K562 (cell line): ENCODE results near the gene DEDD. TPM values are rescaled to one million over a fixed set of nuclear protein-coding genes. Genes with fewer than 3 reads are reported as not detected.

Source experiments
- ATAC-seq: fragments of 200-7000 bp; cut with Tn5 transposase; 3 replicates; pipeline ENCODE4 v1.9.1; 2020; ENCODE audit warnings: moderate library complexity
- BruUV-seq: library from RNA; stranded (reverse); fragments of 400-500 nt; replicated peaks from 2 replicates; lab custom pipeline; 2021; lab: Mats Ljungman, UMichigan
- CTCF ChIA-PET: fragments of 300-600 bp; formaldehyde crosslinking; extraction: SDS; loops from one replicate; lab custom pipeline; 2021; ENCODE audit warnings: low intra/inter-chr PET ratio; lab: Yijun Ruan, JAX
- POLR2A ChIA-PET: fragments of 300-600, 350-650 bp; sonication (Branson Sonifier 250); formaldehyde crosslinking; extraction: SDS; loops from one replicate; lab custom pipeline; 2021; ENCODE audit warnings: antibody characterized with exemption, inconsistent platforms; lab: Yijun Ruan, JAX
- DNase-seq, 4 experiments: peaks; one replicate each; pipeline versions ENCODE4 v3.0.0 to v3.0.0-alpha.2; 2011 to 2018; ENCODE audit warnings: low spot score in 3 of 4, mixed read lengths in 3 of 4; ENCODE audit errors: extremely low read depth in 1 of 4
- FAIRE-seq: peaks from 2 replicates; lab custom pipeline; 2011; peaks lifted over from hg19 to GRCh38; lab: Jason Lieb, UNC
- H2AFZ ChIP-seq: 2 replicates; pipeline ENCODE4 v1.6.0; 2011; ENCODE audit warnings: low read depth, low read length, control low read depth, inconsistent platforms
- H3K27ac ChIP-seq: fragments of 200-600 bp; 3 replicates; pipeline ENCODE4 v1.8.0; 2011; ENCODE audit warnings: low read depth, mild to moderate bottlenecking, control low read depth, inconsistent platforms, low read length, moderate library complexity, mixed read lengths; ENCODE audit errors: extremely low read depth
- H3K27me3 ChIP-seq, 2 experiments: fragments of 300-600 bp in 1 of 2; 2 replicates in 1 of 2; 3 replicates in 1 of 2; pipeline versions ENCODE4 v1.6.0 to v1.8.0; 2011; ENCODE audit warnings: inconsistent platforms in 2 of 2, low read length in 2 of 2, mild to moderate bottlenecking in 1 of 2, mixed read lengths in 1 of 2, moderate library complexity in 1 of 2; ENCODE audit not compliant: control insufficient read depth in 2 of 2, insufficient read depth in 2 of 2
- H3K36me3 ChIP-seq: fragments of 300-600 bp; 3 replicates; pipeline ENCODE4 v1.8.0; 2011; ENCODE audit warnings: mild to moderate bottlenecking, low read length, inconsistent platforms; ENCODE audit not compliant: control insufficient read depth, insufficient read depth
- H3K4me1 ChIP-seq, 2 experiments: fragments of 200-600 bp in 1 of 2; replicated peaks in 1 of 2; 2 replicates in 1 of 2; 3 replicates in 1 of 2; pipeline versions ENCODE4 v1.5.1 to v1.8.0; 2011; ENCODE audit warnings: inconsistent platforms in 2 of 2, low read length in 2 of 2, mild to moderate bottlenecking in 1 of 2, mixed read lengths in 1 of 2, moderate library complexity in 1 of 2; ENCODE audit not compliant: control insufficient read depth in 2 of 2, insufficient read depth in 2 of 2
- H3K4me2 ChIP-seq: 2 replicates; pipeline ENCODE4 v1.6.1; 2011; ENCODE audit warnings: low read length, control low read depth, inconsistent platforms, mixed read lengths; ENCODE audit not compliant: insufficient read depth
- H3K4me3 ChIP-seq: fragments of 200-600 bp; sonication (generic), shearing (Covaris generic); 2 replicates; pipeline ENCODE4 v1.5.1; 2016; ENCODE audit warnings: control low read depth, inconsistent platforms
- H3K79me2 ChIP-seq: fragments of 200-600 bp; 3 replicates; pipeline ENCODE4 v1.8.0; 2011; ENCODE audit warnings: low read length, inconsistent platforms; ENCODE audit not compliant: control insufficient read depth, insufficient read depth
- H3K9ac ChIP-seq, 2 experiments: 2 replicates each; pipeline versions ENCODE4 v1.6.0 to v1.6.1; 2011; ENCODE audit warnings: low read depth in 2 of 2, low read length in 2 of 2, control low read depth in 1 of 2, inconsistent platforms in 1 of 2, mild to moderate bottlenecking in 1 of 2, mixed read lengths in 1 of 2; ENCODE audit not compliant: insufficient read depth in 1 of 2
- H3K9me1 ChIP-seq: one replicate; pipeline ENCODE4 v1.6.0; 2011; ENCODE audit warnings: inconsistent platforms, mild to moderate bottlenecking, low read length, moderate library complexity; ENCODE audit not compliant: control insufficient read depth, insufficient read depth
- H3K9me3 ChIP-seq: replicated peaks from 2 replicates; pipeline ENCODE4 v1.5.1; 2011; ENCODE audit warnings: low read depth, low read length, inconsistent platforms; ENCODE audit not compliant: control insufficient read depth, insufficient read depth
- H4K20me1 ChIP-seq: replicated peaks from 2 replicates; pipeline ENCODE4 v1.6.1; 2011; ENCODE audit warnings: low read length, inconsistent platforms, mixed read lengths; ENCODE audit not compliant: control insufficient read depth, insufficient read depth
- FOXJ2 ChIP-seq: fragments of 200-800 bp; sonication (Bioruptor generic); IDR thresholded peaks from 2 replicates; pipeline ENCODE4 v1.6.1; 2016; ENCODE audit warnings: missing genetic modification characterization, missing compliant biosample characterization
- POLR2G ChIP-seq: fragments of 200-400 bp; formaldehyde crosslinking; IDR thresholded peaks from 2 replicates; pipeline ENCODE4 v1.6.1; 2017; ENCODE audit warnings: low read depth, mild to moderate bottlenecking, antibody characterized with exemption, low read length, moderate library complexity
- RBFOX2 ChIP-seq: fragments of 200-400 bp; formaldehyde crosslinking; IDR thresholded peaks from 2 replicates; pipeline ENCODE4 v1.6.1; 2017; ENCODE audit warnings: low read depth, mild to moderate bottlenecking, low read length, moderate library complexity
- RBM22 ChIP-seq: fragments of 200-400 bp; formaldehyde crosslinking; IDR thresholded peaks from 2 replicates; pipeline ENCODE4 v1.6.1; 2018; ENCODE audit warnings: low read length, low read depth; ENCODE audit not compliant: poor library complexity, severe bottlenecking
- RFX1 ChIP-seq: fragments of 450-650 bp; IDR thresholded peaks from 2 replicates; pipeline ENCODE4 v1.6.1; 2016; ENCODE audit warnings: mild to moderate bottlenecking, moderate library complexity
- ZBTB7A ChIP-seq: IDR thresholded peaks from 2 replicates; pipeline ENCODE4 v1.6.1; 2011; ENCODE audit warnings: low read depth, mild to moderate bottlenecking, low read length, moderate library complexity, borderline replicate concordance; ENCODE audit not compliant: control insufficient read depth
- ZNF740 ChIP-seq, 3 experiments: fragments of 200-800 bp in 1 of 3; sonication (Bioruptor generic) in 1 of 3; sonication (generic) in 1 of 3; formaldehyde crosslinking in 1 of 3; IDR thresholded peaks; 2 replicates each; pipeline versions ENCODE4 v1.6.1 to v1.8.0; 2016 to 2022; ENCODE audit warnings: mild to moderate bottlenecking in 2 of 3, missing compliant biosample characterization in 2 of 3, missing genetic modification characterization in 2 of 3, missing genetic modification reagents in 1 of 3
- WGBS: fragments of 100-300 bp; shearing (Covaris generic); methylation state at CpG from one replicate; pipeline ENCODE4 v1.1.6; 2016; ENCODE audit warnings: low coverage, mixed read lengths; ENCODE audit not compliant: insufficient coverage; ENCODE audit errors: missing lambda C conversion rate; 5-methylcytosine and 5-hydroxymethylcytosine counted together
- in situ Hi-C: fragments of 300-500 bp; cut with MboI; formaldehyde crosslinking; loops from 4 replicates; pipeline ENCODE4 v1.15.0; 2018; ENCODE audit warnings: inconsistent platforms, mixed read lengths
- intact Hi-C: fragments of 100-400 bp; cut with micrococcal nuclease; formaldehyde crosslinking; loops from 2 replicates; pipeline ENCODE4 v1.14.2; 2022
- polyA plus RNA-seq, 8 experiments: library from polyadenylated mRNA; depleted of rRNA in 4 of 8; stranded (reverse) in 5 of 8; unstranded in 3 of 8; fragments of >200 nt; fragmentation: Nextera tagmentation in 2 of 8; fragmentation: Illumina TruSeq in 1 of 8; extraction: Ambion mirVana in 2 of 8; extraction: Trizol in 1 of 8; gene quantifications; 2 replicates each; pipeline versions ENCODE4 v1.2.1 to v1.2.3, GENCODE V29; 2011 to 2014; ENCODE audit warnings: inconsistent platforms in 1 of 8, missing spikeins in 1 of 8
- total RNA-seq, 7 experiments: library from RNA; depleted of rRNA in 6 of 7; stranded (reverse); fragments of >200 nt in 6 of 7; fragmentation: Illumina TruSeq in 2 of 7; extraction: Trizol in 2 of 7; gene quantifications; 2 replicates each; pipeline versions ENCODE4 v1.2.1 to v1.2.3, GENCODE V29; 2011 to 2021; ENCODE audit warnings: low replicate concordance in 1 of 7
- TF ChIP-seq, protein P1 (sequence below), 3 experiments: fragments of 200-800 bp in 1 of 3; fragments of 250-450 bp in 1 of 3; fragments of 450-650 bp in 1 of 3; sonication (Bioruptor Pico) in 1 of 3; sonication (Bioruptor generic) in 1 of 3; formaldehyde crosslinking in 1 of 3; IDR thresholded peaks; 2 replicates each; pipeline versions ENCODE4 v1.6.1 to v1.8.0; 2016 to 2022; ENCODE audit warnings: mild to moderate bottlenecking in 2 of 3, missing genetic modification characterization in 2 of 3, missing compliant biosample characterization in 1 of 3, moderate library complexity in 1 of 3
- TF ChIP-seq, protein P2 (sequence below): sonication (generic); formaldehyde crosslinking; IDR thresholded peaks from 2 replicates; pipeline ENCODE4 v1.8.0; 2022; ENCODE audit warnings: missing genetic modification reagents, mild to moderate bottlenecking, borderline replicate concordance

DEDD gene
- total and polyA plus RNA-seq, 9 of the 15 experiments (the other 6 are each of a cell fraction or from before 2014, with no cell fraction given) = 11.6 to 41.0 (median 16.8) TPM

- Histone ChIP-seq H3K4me1 (peaks cover 0 to 7% of the 10 kb centered on the region in 2 experiments; a peak in 1 of 5 replicates), H4K20me1 (no peaks in the 10 kb centered on the region), H3K4me3 (no peak within 1 kb of the TSS), H3K4me2 (no peak within 1 kb of the TSS), H3K79me2 (peaks cover 3% of the 10 kb centered on the region; the same call in 1 of the 3 replicates), H3K27ac (no peak within 1 kb of the TSS), H2AFZ (no peak within 1 kb of the TSS), H3K36me3 (peaks cover 43% of the 10 kb centered on the region; the same call in 2 of the 3 replicates), H3K9me1 (no peaks in the 10 kb centered on the region), H3K9ac (no peak within 1 kb of the TSS), H3K27me3 (no peaks in the 10 kb centered on the region), H3K9me3 (peaks cover 1% of the 10 kb centered on the region; the same call in 1 of the 2 replicates)
- POLR2A ChIA-PET = interaction anchor here (0.5 to 1.3 kb wide), 12 partner anchors 9 to 913 kb away, joined by 3 to 6 read pairs (median 3); partner anchors contain the start of genes DEDD and NECTIN4
- ATAC-seq (no peak; the same call in 1 of the 3 replicates), DNase-seq (no peak), FAIRE-seq (no peak)
- BruUV-seq = no TSS peak
- CTCF ChIA-PET = interaction anchor here (0.6 to 1.2 kb wide), 6 partner anchors 12 to 670 kb away, joined by 3 to 9 read pairs (median 4); no protein-coding TSS in a partner anchor
- 97% methylated on average over 45 of the region's 71 CpGs for WGBS
- intact Hi-C loops (loop anchor here (5.0 kb wide), 1 partner anchor 261 kb away; no protein-coding TSS in a partner anchor), in situ Hi-C loops (loop anchor here (10.0 to 25.0 kb wide), 2 partner anchors 104 to 261 kb away; no protein-coding TSS in a partner anchor)
- TF ChIP-seq FOXJ2 (tag) (no peak), ZNF740 (CRISPR knock-in tag; IDR thresholded peaks at IDR 0.05) (0 out of 2 replicates have a peak, but pooled peaks have one; percentile 26), ZNF740 (tag; IDR thresholded peaks at IDR 0.05) (no peak), RBM22 (peak; percentile 88), ZBTB7A (0 out of 2 replicates have a peak, but pooled peaks have one; percentile 8), POLR2G (peak; percentile 76), RFX1 (peak; percentile 35), RBFOX2 (peak; percentile 56)
- TF ChIP-seq, protein P1, sequence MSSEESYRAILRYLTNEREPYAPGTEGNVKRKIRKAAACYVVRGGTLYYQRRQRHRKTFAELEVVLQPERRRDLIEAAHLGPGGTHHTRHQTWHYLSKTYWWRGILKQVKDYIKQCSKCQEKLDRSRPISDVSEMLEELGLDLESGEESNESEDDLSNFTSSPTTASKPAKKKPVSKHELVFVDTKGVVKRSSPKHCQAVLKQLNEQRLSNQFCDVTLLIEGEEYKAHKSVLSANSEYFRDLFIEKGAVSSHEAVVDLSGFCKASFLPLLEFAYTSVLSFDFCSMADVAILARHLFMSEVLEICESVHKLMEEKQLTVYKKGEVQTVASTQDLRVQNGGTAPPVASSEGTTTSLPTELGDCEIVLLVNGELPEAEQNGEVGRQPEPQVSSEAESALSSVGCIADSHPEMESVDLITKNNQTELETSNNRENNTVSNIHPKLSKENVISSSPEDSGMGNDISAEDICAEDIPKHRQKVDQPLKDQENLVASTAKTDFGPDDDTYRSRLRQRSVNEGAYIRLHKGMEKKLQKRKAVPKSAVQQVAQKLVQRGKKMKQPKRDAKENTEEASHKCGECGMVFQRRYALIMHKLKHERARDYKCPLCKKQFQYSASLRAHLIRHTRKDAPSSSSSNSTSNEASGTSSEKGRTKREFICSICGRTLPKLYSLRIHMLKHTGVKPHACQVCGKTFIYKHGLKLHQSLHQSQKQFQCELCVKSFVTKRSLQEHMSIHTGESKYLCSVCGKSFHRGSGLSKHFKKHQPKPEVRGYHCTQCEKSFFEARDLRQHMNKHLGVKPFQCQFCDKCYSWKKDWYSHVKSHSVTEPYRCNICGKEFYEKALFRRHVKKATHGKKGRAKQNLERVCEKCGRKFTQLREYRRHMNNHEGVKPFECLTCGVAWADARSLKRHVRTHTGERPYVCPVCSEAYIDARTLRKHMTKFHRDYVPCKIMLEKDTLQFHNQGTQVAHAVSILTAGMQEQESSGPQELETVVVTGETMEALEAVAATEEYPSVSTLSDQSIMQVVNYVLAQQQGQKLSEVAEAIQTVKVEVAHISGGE (CRISPR knock-in tag; IDR thresholded peaks at IDR 0.05) = no peak
- TF ChIP-seq, protein P2, sequence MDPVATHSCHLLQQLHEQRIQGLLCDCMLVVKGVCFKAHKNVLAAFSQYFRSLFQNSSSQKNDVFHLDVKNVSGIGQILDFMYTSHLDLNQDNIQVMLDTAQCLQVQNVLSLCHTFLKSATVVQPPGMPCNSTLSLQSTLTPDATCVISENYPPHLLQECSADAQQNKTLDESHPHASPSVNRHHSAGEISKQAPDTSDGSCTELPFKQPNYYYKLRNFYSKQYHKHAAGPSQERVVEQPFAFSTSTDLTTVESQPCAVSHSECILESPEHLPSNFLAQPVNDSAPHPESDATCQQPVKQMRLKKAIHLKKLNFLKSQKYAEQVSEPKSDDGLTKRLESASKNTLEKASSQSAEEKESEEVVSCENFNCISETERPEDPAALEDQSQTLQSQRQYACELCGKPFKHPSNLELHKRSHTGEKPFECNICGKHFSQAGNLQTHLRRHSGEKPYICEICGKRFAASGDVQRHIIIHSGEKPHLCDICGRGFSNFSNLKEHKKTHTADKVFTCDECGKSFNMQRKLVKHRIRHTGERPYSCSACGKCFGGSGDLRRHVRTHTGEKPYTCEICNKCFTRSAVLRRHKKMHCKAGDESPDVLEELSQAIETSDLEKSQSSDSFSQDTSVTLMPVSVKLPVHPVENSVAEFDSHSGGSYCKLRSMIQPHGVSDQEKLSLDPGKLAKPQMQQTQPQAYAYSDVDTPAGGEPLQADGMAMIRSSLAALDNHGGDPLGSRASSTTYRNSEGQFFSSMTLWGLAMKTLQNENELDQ (CRISPR knock-in tag) = no peak
These were observed 34.0 kb downstream of the DEDD start, which contains the start of gene KLHDC9 for GRCh38 chr1:161098210-161099068. Gene KLHDC9 (plus strand): TSS chr1:161098361. CDS start chr1:161098536, 175 bp downstream.
